ENCODE results near the gene RAB3B.
"Not testable (repeated sequence)": the region's sequence is repeated elsewhere in the genome, so short reads cannot be mapped to it uniquely, and the experiment has no call there.

- TF ChIP-seq, protein P1, sequence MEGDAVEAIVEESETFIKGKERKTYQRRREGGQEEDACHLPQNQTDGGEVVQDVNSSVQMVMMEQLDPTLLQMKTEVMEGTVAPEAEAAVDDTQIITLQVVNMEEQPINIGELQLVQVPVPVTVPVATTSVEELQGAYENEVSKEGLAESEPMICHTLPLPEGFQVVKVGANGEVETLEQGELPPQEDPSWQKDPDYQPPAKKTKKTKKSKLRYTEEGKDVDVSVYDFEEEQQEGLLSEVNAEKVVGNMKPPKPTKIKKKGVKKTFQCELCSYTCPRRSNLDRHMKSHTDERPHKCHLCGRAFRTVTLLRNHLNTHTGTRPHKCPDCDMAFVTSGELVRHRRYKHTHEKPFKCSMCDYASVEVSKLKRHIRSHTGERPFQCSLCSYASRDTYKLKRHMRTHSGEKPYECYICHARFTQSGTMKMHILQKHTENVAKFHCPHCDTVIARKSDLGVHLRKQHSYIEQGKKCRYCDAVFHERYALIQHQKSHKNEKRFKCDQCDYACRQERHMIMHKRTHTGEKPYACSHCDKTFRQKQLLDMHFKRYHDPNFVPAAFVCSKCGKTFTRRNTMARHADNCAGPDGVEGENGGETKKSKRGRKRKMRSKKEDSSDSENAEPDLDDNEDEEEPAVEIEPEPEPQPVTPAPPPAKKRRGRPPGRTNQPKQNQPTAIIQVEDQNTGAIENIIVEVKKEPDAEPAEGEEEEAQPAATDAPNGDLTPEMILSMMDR (IDR thresholded peaks at IDR 0.05; ENCODE audit: poor library complexity): not testable (repeated sequence)
- not testable (repeated sequence) for TF ChIP-seq EZH2 (IDR thresholded peaks at IDR 0.05; ENCODE audit: borderline replicate concordance)
Measured at GRCh38 chr1:51873270-51873669, 117.2 kb downstream of the RAB3B start.
